GM23338 (cell line): ENCODE measurements around the gene GPD1L. TPM values are rescaled to one million over a fixed set of nuclear protein-coding genes. Genes with fewer than 3 reads are reported as not detected.
A peak's percentile ranks its signal among the peaks of the same experiment; 100 is the strongest.

Experiments used
- ATAC-seq: fragments of 200-7000 bp; cut with Tn5 transposase; 3 replicates; pipeline ENCODE4 v1.9.1; 2020
- DNase-seq: peaks from one replicate; pipeline ENCODE4 v3.0.0-alpha.2; 2015; ENCODE audit warnings: low spot score
- H2AFZ ChIP-seq: fragments of 200-600 bp; sonication (generic); 2 replicates; pipeline ENCODE4 v1.8.0; 2016; ENCODE audit warnings: antibody characterized with exemption, mild to moderate bottlenecking, moderate library complexity
- H3F3A ChIP-seq: fragments of 200-600 bp; sonication (generic); replicated peaks from 2 replicates; pipeline ENCODE4 v1.8.0; 2017; ENCODE audit warnings: antibody characterized with exemption, mixed run types, low read depth
- H3K27ac ChIP-seq: fragments of 200-600 bp; sonication (generic); 2 replicates; pipeline ENCODE4 v1.6.1; 2016; ENCODE audit warnings: low read depth
- H3K27me3 ChIP-seq: fragments of 200-600 bp; sonication (generic); 2 replicates; pipeline ENCODE4 v1.8.0; 2016; ENCODE audit warnings: mild to moderate bottlenecking, mixed run types, moderate library complexity; ENCODE audit not compliant: insufficient read depth
- H3K36me3 ChIP-seq: fragments of 200-600 bp; sonication (generic); 2 replicates; pipeline ENCODE4 v1.8.0; 2016; ENCODE audit warnings: mild to moderate bottlenecking; ENCODE audit not compliant: insufficient read depth
- H3K4me1 ChIP-seq: fragments of 200-600 bp; sonication (generic); 2 replicates; pipeline ENCODE4 v1.8.0; 2016; ENCODE audit warnings: mild to moderate bottlenecking, moderate library complexity; ENCODE audit not compliant: insufficient read depth
- H3K4me2 ChIP-seq: fragments of 200-600 bp; sonication (generic); 2 replicates; pipeline ENCODE4 v1.7.1; 2017; ENCODE audit warnings: mixed run types
- H3K4me3 ChIP-seq: fragments of 200-600 bp; sonication (generic); 2 replicates; pipeline ENCODE4 v1.6.1; 2016; ENCODE audit warnings: mixed run types
- H3K79me2 ChIP-seq: fragments of 200-600 bp; sonication (generic); replicated peaks from 2 replicates; pipeline ENCODE4 v1.8.0; 2017; ENCODE audit warnings: mild to moderate bottlenecking; ENCODE audit not compliant: insufficient read depth
- H3K9me2 ChIP-seq: fragments of 200-600 bp; sonication (generic); 2 replicates; pipeline ENCODE4 v1.8.0; 2017; ENCODE audit not compliant: insufficient read depth
- H4K20me1 ChIP-seq: fragments of 200-600 bp; sonication (generic); replicated peaks from 2 replicates; pipeline ENCODE4 v1.8.0; 2017; ENCODE audit warnings: mild to moderate bottlenecking; ENCODE audit not compliant: insufficient read depth
- H3K27ac Mint-ChIP-seq: 2 replicates; pipeline ENCODE4 v1.8.0; 2020; ENCODE audit warnings: inconsistent platforms, mild to moderate bottlenecking, moderate library complexity, mixed read lengths
- H3K27me3 Mint-ChIP-seq: 3 replicates; pipeline ENCODE4 v1.8.0; 2022; ENCODE audit warnings: low read depth, mild to moderate bottlenecking, moderate library complexity, mixed read lengths, inconsistent platforms; ENCODE audit not compliant: insufficient read depth, poor library complexity
- H3K36me3 Mint-ChIP-seq: 3 replicates; pipeline ENCODE4 v1.8.0; 2021; ENCODE audit warnings: low read depth, mild to moderate bottlenecking, inconsistent platforms, moderate library complexity, mixed read lengths
- H3K4me1 Mint-ChIP-seq: 3 replicates; pipeline ENCODE4 v1.8.0; 2020; ENCODE audit warnings: mild to moderate bottlenecking, inconsistent platforms, mixed read lengths
- H3K4me3 Mint-ChIP-seq: 3 replicates; pipeline ENCODE4 v1.8.0; 2021; ENCODE audit warnings: moderate library complexity, mild to moderate bottlenecking, inconsistent platforms, mixed read lengths
- H3K9me3 Mint-ChIP-seq: 3 replicates; pipeline ENCODE4 v1.8.0; 2020; ENCODE audit warnings: moderate library complexity, mild to moderate bottlenecking, inconsistent platforms, mixed read lengths
- CREB1 ChIP-seq: fragments of 250-450 bp; sonication (Bioruptor Pico); IDR thresholded peaks from 2 replicates; pipeline ENCODE4 v1.5.0; 2020; ENCODE audit warnings: low read depth, mild to moderate bottlenecking, moderate library complexity
- CTCF ChIP-seq, 2 experiments: fragments of 200-600 bp in 1 of 2; sonication (generic) in 1 of 2; conservative IDR thresholded peaks; 2 replicates each; pipeline versions ENCODE4 v1.5.1 to v1.6.1; 2016 to 2017; ENCODE audit warnings: antibody characterized with exemption in 2 of 2, low read depth in 2 of 2, mild to moderate bottlenecking in 2 of 2, moderate library complexity in 1 of 2
- ETS1 ChIP-seq: IDR thresholded peaks from 2 replicates; pipeline ENCODE4 v1.6.1; 2016; ENCODE audit warnings: antibody characterized with exemption
- JUNB ChIP-seq: IDR thresholded peaks from one replicate; pipeline ENCODE4 v1.6.1; 2016; ENCODE audit warnings: antibody characterized with exemption; ENCODE audit not compliant: unreplicated experiment
- NANOG ChIP-seq: IDR thresholded peaks from 2 replicates; pipeline ENCODE4 v1.6.1; 2016; ENCODE audit warnings: antibody characterized with exemption, borderline replicate concordance
- STAT1 ChIP-seq: IDR thresholded peaks from one replicate; pipeline ENCODE4 v1.6.1; 2016; ENCODE audit warnings: antibody characterized with exemption; ENCODE audit not compliant: unreplicated experiment
- ZNF114 ChIP-seq: fragments of 250-450 bp; sonication (Bioruptor Pico); IDR thresholded peaks from 2 replicates; pipeline ENCODE4 v1.5.0; 2020; ENCODE audit warnings: mild to moderate bottlenecking, moderate library complexity
- polyA plus RNA-seq: library from polyadenylated mRNA; unstranded; fragments of >200 nt; fragmentation: Nextera tagmentation; extraction: Ambion mirVana; gene quantifications from 2 replicates; pipeline ENCODE4 v1.2.1, GENCODE V29; 2016
- total RNA-seq: library from RNA; depleted of rRNA; stranded (reverse); fragments of >200 nt; shearing (Covaris generic); gene quantifications from 2 replicates; pipeline ENCODE4 v1.2.3, GENCODE V29; 2014

The GPD1L gene
- total and polyA plus RNA-seq, 2 experiments from 2014 or later: 2.0 to 6.4 TPM

GRCh38 chr3:32154205-32154579 is 47.8 kb downstream of the GPD1L start:
- H3K4me3 ChIP-seq: no peak overlapping the region
- TF ChIP-seq CTCF (conservative IDR thresholded peaks at IDR 0.05; ENCODE audit: low read depth in 2 of 2): peak; percentile 50 to 79
- TF ChIP-seq ZNF114 (CRISPR knock-in tag): no peak
- Mint-ChIP-seq H3K9me3 (no peaks in the 10 kb centered on the region), H3K27me3 (peaks cover 1% of the 10 kb centered on the region), H3K36me3 (no peaks in the 10 kb centered on the region; the same call in 2 of the 3 replicates), H3K27ac (no peak overlapping the region), H3K4me1 (peaks cover 15% of the 10 kb centered on the region), H3K4me3 (no peak overlapping the region)
- no peak overlapping the region for H3K4me2 ChIP-seq
- H3K27ac ChIP-seq: no peak overlapping the region
- no peaks in the 10 kb centered on the region for H3F3A ChIP-seq
- no peaks in the 10 kb centered on the region for H3K36me3 ChIP-seq
- ATAC-seq: peak; percentile 99
- no peaks in the 10 kb centered on the region for H3K27me3 ChIP-seq
- no peaks in the 10 kb centered on the region for H3K4me1 ChIP-seq
- H4K20me1 ChIP-seq: no peaks in the 10 kb centered on the region
- peak; percentile 69 for DNase-seq
- H3K79me2 ChIP-seq: no peaks in the 10 kb centered on the region
- no peaks in the 10 kb centered on the region for H3K9me2 ChIP-seq
- H2AFZ ChIP-seq: no peak overlapping the region

GRCh38 chr3:32155117-32155516 is 48.7 kb downstream of the GPD1L start:
- TF ChIP-seq STAT1 (no peak), JUNB (no peak)
- Histone ChIP-seq H3K9me2 (0 out of 2 replicates have a peak, but pooled peaks cover 2% of the 10 kb centered on the region), H3K36me3 (no peaks in the 10 kb centered on the region), H3K27me3 (no peaks in the 10 kb centered on the region), H3K4me2 (no peak overlapping the region), H2AFZ (no peak overlapping the region), H4K20me1 (no peaks in the 10 kb centered on the region), H3K79me2 (no peaks in the 10 kb centered on the region), H3K27ac (no peak overlapping the region), H3F3A (no peaks in the 10 kb centered on the region), H3K4me1 (no peaks in the 10 kb centered on the region), H3K4me3 (no peak overlapping the region)
- Mint-ChIP-seq H3K27me3 (peaks cover 1% of the 10 kb centered on the region), H3K9me3 (no peaks in the 10 kb centered on the region), H3K36me3 (no peaks in the 10 kb centered on the region; the same call in 2 of the 3 replicates), H3K4me1 (peaks cover 15% of the 10 kb centered on the region), H3K27ac (no peak overlapping the region), H3K4me3 (no peak overlapping the region)
- no peak for DNase-seq
- ATAC-seq: no peak

GRCh38 chr3:32157600-32158264 is 51.3 kb downstream of the GPD1L start:
- Mint-ChIP-seq H3K4me3 (no peak overlapping the region), H3K27ac (no peak overlapping the region), H3K27me3 (no peaks in the 10 kb centered on the region), H3K4me1 (peaks cover 15% of the 10 kb centered on the region), H3K36me3 (no peaks in the 10 kb centered on the region), H3K9me3 (no peaks in the 10 kb centered on the region)
- 0 out of 2 replicates have a peak, but pooled peaks cover 2% of the 10 kb centered on the region for H3K9me2 ChIP-seq
- H3K4me3 ChIP-seq: no peak overlapping the region
- DNase-seq (no peak), ATAC-seq (no peak)
- H2AFZ ChIP-seq: no peak overlapping the region
- no peaks in the 10 kb centered on the region for H3K4me1 ChIP-seq
- H3K79me2 ChIP-seq: no peaks in the 10 kb centered on the region
- no peaks in the 10 kb centered on the region for H3F3A ChIP-seq
- no peaks in the 10 kb centered on the region for H4K20me1 ChIP-seq
- H3K27ac ChIP-seq: no peak overlapping the region
- no peaks in the 10 kb centered on the region for H3K27me3 ChIP-seq
- H3K4me2 ChIP-seq: no peak overlapping the region
- no peaks in the 10 kb centered on the region for H3K36me3 ChIP-seq
- TF ChIP-seq CREB1 (CRISPR knock-in tag): no peak
- TF ChIP-seq NANOG: no peak
- TF ChIP-seq JUNB: no peak
- TF ChIP-seq ETS1: no peak
- no peak for TF ChIP-seq STAT1
